ENCODE measurements around the gene UBAP2L. TPM values are rescaled to one million over a fixed set of nuclear protein-coding genes. Genes with fewer than 3 reads are reported as not detected.
"Not testable (repeated sequence)": the region's sequence is repeated elsewhere in the genome, so short reads cannot be mapped to it uniquely, and the experiment has no call there.

The UBAP2L gene
- total RNA-seq, 4 donors from 2014 or later, result 71.6 to 79.9 (median 75.1) TPM

DNA sequence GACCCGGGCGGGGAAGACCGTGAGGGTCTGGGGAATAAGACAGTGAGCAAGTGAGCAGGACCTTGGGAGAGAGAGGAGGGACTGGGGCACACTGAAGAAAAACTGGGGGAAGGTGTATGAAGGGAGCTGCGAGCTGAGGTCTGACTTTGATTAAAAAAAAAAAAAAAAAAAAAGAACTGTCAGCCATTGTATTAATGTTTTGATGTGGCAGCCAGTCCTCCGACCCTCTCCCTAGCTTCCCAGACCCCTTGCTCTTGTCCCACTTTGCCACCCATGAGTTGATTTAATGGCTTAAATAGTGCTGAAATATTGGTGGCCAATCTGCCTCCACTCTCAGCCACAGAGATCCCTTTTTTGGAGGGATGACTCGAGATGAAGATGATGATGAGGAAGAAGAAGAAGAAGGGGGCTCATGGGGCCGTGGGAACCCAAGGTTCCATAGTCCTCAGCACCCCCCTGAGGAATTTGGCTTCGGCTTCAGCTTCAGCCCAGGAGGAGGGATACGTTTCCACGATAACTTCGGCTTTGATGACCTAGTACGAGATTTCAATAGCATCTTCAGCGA is 52.3 kb downstream of the UBAP2L start:
- no peak for ATAC-seq
- no peaks in the 10 kb centered on the region for H3K27me3 ChIP-seq
- TF ChIP-seq POLR2AphosphoS5 (IDR thresholded peaks at IDR 0.05), result no peak
- H3K4me1 ChIP-seq, result peaks cover 0 to 31% (median 7%) of the 10 kb centered on the region in 3 donors
- H3K9me3 ChIP-seq, result no peaks in the 10 kb centered on the region
- 28 to 30% methylated on average over 5 to 9 of the region's 13 CpGs for WGBS, 2 donors (ENCODE audit: low coverage in 1 of 2)
- peaks cover 0 to 77% of the 10 kb centered on the region in 2 donors for H3K36me3 ChIP-seq
- H3K27ac ChIP-seq, result peak overlapping the region; percentile 76 to 94 (median 93)
- H3K4me3 ChIP-seq, result peak overlapping the region; percentile 89 to 91

GRCh38 chr1:154276797-154277196 is 56.0 kb downstream of the UBAP2L start:
- TF ChIP-seq POLR2AphosphoS5 (IDR thresholded peaks at IDR 0.05) (no peak), EP300 (IDR thresholded peaks at IDR 0.05) (no peak), POLR2A (IDR thresholded peaks at IDR 0.05) (no peak)
- TF ChIP-seq, protein P1, sequence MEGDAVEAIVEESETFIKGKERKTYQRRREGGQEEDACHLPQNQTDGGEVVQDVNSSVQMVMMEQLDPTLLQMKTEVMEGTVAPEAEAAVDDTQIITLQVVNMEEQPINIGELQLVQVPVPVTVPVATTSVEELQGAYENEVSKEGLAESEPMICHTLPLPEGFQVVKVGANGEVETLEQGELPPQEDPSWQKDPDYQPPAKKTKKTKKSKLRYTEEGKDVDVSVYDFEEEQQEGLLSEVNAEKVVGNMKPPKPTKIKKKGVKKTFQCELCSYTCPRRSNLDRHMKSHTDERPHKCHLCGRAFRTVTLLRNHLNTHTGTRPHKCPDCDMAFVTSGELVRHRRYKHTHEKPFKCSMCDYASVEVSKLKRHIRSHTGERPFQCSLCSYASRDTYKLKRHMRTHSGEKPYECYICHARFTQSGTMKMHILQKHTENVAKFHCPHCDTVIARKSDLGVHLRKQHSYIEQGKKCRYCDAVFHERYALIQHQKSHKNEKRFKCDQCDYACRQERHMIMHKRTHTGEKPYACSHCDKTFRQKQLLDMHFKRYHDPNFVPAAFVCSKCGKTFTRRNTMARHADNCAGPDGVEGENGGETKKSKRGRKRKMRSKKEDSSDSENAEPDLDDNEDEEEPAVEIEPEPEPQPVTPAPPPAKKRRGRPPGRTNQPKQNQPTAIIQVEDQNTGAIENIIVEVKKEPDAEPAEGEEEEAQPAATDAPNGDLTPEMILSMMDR (IDR thresholded peaks at IDR 0.05), result peak in 1 of 4 experiments; percentile 18
- ATAC-seq, result no peak
- Histone ChIP-seq H3K4me1 (peaks cover 0 to 26% (median 3%) of the 10 kb centered on the region in 3 donors), H3K36me3 (peaks cover 0 to 49% of the 10 kb centered on the region in 2 donors), H3K4me3 (no peak overlapping the region), H3K27me3 (no peaks in the 10 kb centered on the region), H3K27ac (no peak overlapping the region), H3K9me3 (no peaks in the 10 kb centered on the region)
- 75 to 82% methylated on average over 2 to 7 of the region's 7 CpGs for WGBS, 2 donors (ENCODE audit: low coverage in 1 of 2)

- not testable (repeated sequence) for ATAC-seq, H3K4me3 ChIP-seq, H3K4me1 ChIP-seq, H3K36me3 ChIP-seq, H3K9me3 ChIP-seq, H3K27me3 ChIP-seq, H3K27ac ChIP-seq
- WGBS, 2 donors (ENCODE audit: low coverage in 1 of 2), result no CpG with 5 or more reads among the region's 30 CpGs
These were observed 66.8 kb downstream of the UBAP2L start for GRCh38 chr1:154287591-154287990.

DNA sequence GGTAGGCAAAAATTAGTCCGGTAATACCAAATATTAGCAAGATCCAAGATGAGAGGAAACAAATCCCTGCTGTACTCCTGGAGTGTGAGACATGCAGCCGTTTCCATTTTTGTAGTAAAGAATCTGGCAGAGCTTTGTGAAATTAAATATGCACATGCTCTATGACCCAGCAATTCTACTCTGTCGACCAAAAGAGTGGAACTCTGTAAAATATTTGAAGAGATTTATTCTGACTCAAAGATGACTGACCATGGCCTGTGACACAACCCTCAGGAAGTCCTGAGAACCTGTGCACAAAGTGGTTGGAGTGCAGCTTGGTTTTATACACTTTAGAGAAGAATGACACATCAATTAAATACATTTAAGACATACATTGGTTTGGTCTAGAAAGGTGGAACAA is 67.9 kb downstream of the UBAP2L start:
- H3K27ac ChIP-seq, result no peak overlapping the region
- TF ChIP-seq POLR2A (IDR thresholded peaks at IDR 0.05) (no peak), EP300 (IDR thresholded peaks at IDR 0.05) (no peak), POLR2AphosphoS5 (IDR thresholded peaks at IDR 0.05) (no peak)
- TF ChIP-seq, protein P1 (IDR thresholded peaks at IDR 0.05), result no peak
- no peaks in the 10 kb centered on the region for H3K27me3 ChIP-seq
- H3K4me1 ChIP-seq, result no peaks in the 10 kb centered on the region
- no peaks in the 10 kb centered on the region for H3K36me3 ChIP-seq
- ATAC-seq, result no peak
- 39 to 76% methylated on average over 2 to 3 of the region's 3 CpGs for WGBS, 2 donors (ENCODE audit: low coverage in 1 of 2)
- no peaks in the 10 kb centered on the region for H3K9me3 ChIP-seq
- H3K4me3 ChIP-seq, result no peak overlapping the region

GRCh38 chr1:154290921-154291320 is 70.2 kb downstream of the UBAP2L start:
- Histone ChIP-seq H3K27ac (no peak overlapping the region), H3K9me3 (peaks cover 0 to 15% (median 1%) of the 10 kb centered on the region in 3 donors), H3K4me1 (no peaks in the 10 kb centered on the region), H3K36me3 (no peaks in the 10 kb centered on the region), H3K4me3 (no peak overlapping the region), H3K27me3 (no peaks in the 10 kb centered on the region)
- ATAC-seq, result no peak
- no peak for TF ChIP-seq POLR2AphosphoS5 (IDR thresholded peaks at IDR 0.05)
- TF ChIP-seq, protein P1 (IDR thresholded peaks at IDR 0.05), result no peak
- no peak for TF ChIP-seq POLR2A (IDR thresholded peaks at IDR 0.05)
- no peak for TF ChIP-seq EP300 (IDR thresholded peaks at IDR 0.05)
- WGBS, 2 donors (ENCODE audit: low coverage in 1 of 2), result 60 to 100% methylated on average over 1 of the region's 1 CpG

DNA sequence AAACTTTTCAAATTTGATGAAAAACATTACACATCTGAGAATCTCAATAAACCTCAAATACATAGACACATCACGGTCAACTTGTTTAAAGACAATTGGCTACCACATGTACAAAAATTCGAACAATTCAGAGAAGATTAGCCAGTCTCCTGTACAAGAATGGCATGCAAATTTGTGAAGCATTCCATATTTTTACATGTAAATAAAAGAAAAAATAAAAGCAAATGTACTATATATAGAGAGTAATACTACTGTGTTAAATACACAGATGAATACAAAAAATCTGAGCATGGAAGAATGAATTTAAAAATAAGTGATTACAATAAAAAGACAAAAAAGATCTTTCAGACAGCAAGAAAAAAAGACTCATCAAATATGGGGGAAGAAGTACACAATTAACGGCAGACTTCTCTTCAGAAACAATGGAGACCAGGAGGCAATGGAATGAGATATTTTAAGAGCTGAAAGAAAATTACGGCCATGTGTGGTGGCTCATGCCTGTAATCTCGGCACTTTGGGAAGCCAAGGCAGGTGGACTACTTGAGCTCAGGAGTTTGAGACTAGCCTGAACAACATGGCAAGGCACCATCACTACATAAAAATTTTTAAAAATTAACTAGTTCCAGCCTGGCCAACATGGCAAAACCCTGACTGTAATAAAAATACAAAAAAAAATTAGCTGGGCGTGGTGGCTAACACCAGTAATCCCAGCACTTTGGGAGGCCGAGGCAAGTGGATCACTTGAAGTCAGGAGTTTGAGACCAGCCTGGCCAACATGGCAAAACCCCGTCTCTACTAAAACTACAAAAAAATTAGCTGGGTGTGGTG is 74.9 kb downstream of the UBAP2L start:
- ATAC-seq, result no peak
- WGBS, 2 donors (ENCODE audit: low coverage in 1 of 2), result 76 to 83% methylated on average over 5 to 7 of the region's 8 CpGs

More for the DNA sequence above, 74.9 kb downstream of the UBAP2L start:
- Histone ChIP-seq H3K36me3 (no peaks in the 10 kb centered on the region), H3K4me1 (no peaks in the 10 kb centered on the region), H3K4me3 (no peak overlapping the region), H3K27me3 (no peaks in the 10 kb centered on the region), H3K27ac (no peak overlapping the region), H3K9me3 (peaks cover 0 to 28% (median 1%) of the 10 kb centered on the region in 3 donors)
- TF ChIP-seq, protein P1 (IDR thresholded peaks at IDR 0.05), result no peak

Measured in gastroesophageal sphincter (tissue), 4 donors.